ENCODE results near the gene POC1A. TPM values are rescaled to one million over a fixed set of nuclear protein-coding genes. Genes with fewer than 3 reads are reported as not detected.
A peak's percentile ranks its signal among the peaks of the same experiment; 100 is the strongest.

POC1A gene
- total RNA-seq, 1 experiment from 2014 or later = 29.0 TPM

DNA sequence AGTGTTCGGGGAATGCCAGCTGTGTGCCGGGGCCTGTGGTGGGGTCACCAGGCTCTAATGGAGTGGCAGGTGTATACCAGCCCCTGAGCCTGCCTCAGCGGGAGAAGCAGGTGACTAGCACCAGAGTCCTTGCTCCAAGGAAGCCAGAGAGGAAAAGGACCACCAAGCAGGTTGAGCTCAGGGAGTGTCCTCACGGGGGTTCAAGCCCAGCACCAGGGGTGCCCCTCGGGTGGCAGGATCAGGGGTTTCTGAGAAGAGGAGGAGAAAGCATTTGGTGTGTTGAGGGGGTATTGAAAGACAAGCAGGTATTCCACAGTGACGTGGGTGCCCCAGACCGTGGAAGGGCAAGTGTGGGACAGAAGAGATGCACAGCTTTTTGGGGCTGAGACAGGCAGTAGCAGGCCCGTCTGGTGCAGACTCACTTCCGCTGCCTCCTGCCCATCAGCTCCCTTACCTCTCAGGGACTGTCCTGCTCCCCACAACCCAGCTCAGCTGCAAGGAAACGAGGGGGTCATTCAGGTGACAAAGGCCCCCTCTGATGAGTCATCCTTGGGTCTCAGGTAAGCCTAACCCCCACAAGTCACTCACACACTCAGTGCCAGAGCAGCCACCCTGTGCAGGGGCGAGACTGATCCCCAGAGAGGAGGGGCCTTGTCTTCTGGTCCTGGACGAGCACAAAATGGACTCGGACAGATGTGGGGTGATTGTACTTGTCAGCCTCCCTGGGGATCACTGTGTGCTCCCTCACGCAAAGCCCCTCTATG is 21.4 kb upstream of the POC1A start:
- no CpG with 5 or more reads among the region's 14 CpGs for WGBS (ENCODE audit: extremely low coverage, insufficient read length, low lambda C conversion rate)
- H2BK120ac ChIP-seq (ENCODE audit: low read depth, low read length, poor library complexity, severe bottlenecking) = no peak overlapping the region
- no peak overlapping the region for H3K27ac ChIP-seq (ENCODE audit: insufficient read length, low read depth, low read length)
- DNase-seq = no peak
- H3K4me3 Mint-ChIP-seq = no peak overlapping the region
- H3K4me1 Mint-ChIP-seq = peaks cover 23% of the 10 kb centered on the region in 2 experiments
- no peak overlapping the region for H3K9ac ChIP-seq (ENCODE audit: extremely low read depth, insufficient read length, low read length)
- no peaks in the 10 kb centered on the region for H3K9me3 ChIP-seq (ENCODE audit: control insufficient read depth, low read depth, low read length)
- H3K27ac Mint-ChIP-seq = peak overlapping the region in 1 of 3 experiments; percentile 62; a peak in 1 of 7 replicates
- no peaks in the 10 kb centered on the region for H3K36me3 Mint-ChIP-seq (ENCODE audit: insufficient read depth in 1 of 3, low read depth in 3 of 3)
- no peak overlapping the region for H3K4me2 ChIP-seq (ENCODE audit: insufficient read depth, insufficient read length, low read length)
- H3K14ac ChIP-seq (ENCODE audit: insufficient read depth, low read length) = no peak overlapping the region
- H4K8ac ChIP-seq (replicated peaks; ENCODE audit: insufficient read length, low read depth, low read length) = no peak overlapping the region
- H3K79me2 ChIP-seq (ENCODE audit: insufficient read depth, low read length) = no peaks in the 10 kb centered on the region
- H3K27me3 ChIP-seq (ENCODE audit: insufficient read depth, low read length) = no peaks in the 10 kb centered on the region
- no peak overlapping the region for H2BK20ac ChIP-seq (ENCODE audit: low read depth, low read length, poor library complexity, severe bottlenecking)
- no peaks in the 10 kb centered on the region for H3K4me1 ChIP-seq (ENCODE audit: insufficient read depth, low read length)
- H3K9me3 Mint-ChIP-seq = no peaks in the 10 kb centered on the region
- H4K91ac ChIP-seq (ENCODE audit: insufficient read length, low read depth, low read length) = no peak overlapping the region
- H2AK5ac ChIP-seq (ENCODE audit: insufficient read length, low read length) = no peak overlapping the region
- TF ChIP-seq, protein P1, sequence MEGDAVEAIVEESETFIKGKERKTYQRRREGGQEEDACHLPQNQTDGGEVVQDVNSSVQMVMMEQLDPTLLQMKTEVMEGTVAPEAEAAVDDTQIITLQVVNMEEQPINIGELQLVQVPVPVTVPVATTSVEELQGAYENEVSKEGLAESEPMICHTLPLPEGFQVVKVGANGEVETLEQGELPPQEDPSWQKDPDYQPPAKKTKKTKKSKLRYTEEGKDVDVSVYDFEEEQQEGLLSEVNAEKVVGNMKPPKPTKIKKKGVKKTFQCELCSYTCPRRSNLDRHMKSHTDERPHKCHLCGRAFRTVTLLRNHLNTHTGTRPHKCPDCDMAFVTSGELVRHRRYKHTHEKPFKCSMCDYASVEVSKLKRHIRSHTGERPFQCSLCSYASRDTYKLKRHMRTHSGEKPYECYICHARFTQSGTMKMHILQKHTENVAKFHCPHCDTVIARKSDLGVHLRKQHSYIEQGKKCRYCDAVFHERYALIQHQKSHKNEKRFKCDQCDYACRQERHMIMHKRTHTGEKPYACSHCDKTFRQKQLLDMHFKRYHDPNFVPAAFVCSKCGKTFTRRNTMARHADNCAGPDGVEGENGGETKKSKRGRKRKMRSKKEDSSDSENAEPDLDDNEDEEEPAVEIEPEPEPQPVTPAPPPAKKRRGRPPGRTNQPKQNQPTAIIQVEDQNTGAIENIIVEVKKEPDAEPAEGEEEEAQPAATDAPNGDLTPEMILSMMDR (conservative IDR thresholded peaks at IDR 0.05) = no peak
- peaks cover 3% of the 10 kb centered on the region; the same call in 1 of the 2 replicates for H3K27me3 Mint-ChIP-seq (ENCODE audit: low read depth)
- no peak overlapping the region for H2BK5ac ChIP-seq (ENCODE audit: insufficient read length, low read length)
- H3K79me1 ChIP-seq (ENCODE audit: insufficient read depth, low read depth, low read length, poor library complexity, severe bottlenecking) = no peaks in the 10 kb centered on the region
- H4K20me1 ChIP-seq (ENCODE audit: control insufficient read depth, insufficient read depth, insufficient read length) = no peaks in the 10 kb centered on the region
- H3K4ac ChIP-seq (ENCODE audit: low read depth, low read length) = no peak overlapping the region
- H3T11ph ChIP-seq (ENCODE audit: low read length) = no peak overlapping the region
- no peak overlapping the region for H2AFZ ChIP-seq (ENCODE audit: low read length)
- H4K5ac ChIP-seq (ENCODE audit: insufficient read length, low read depth, low read length) = no peak overlapping the region
- no peak overlapping the region for H3K23ac ChIP-seq (ENCODE audit: insufficient read length, low read depth, low read length)
- H2BK15ac ChIP-seq (ENCODE audit: low read depth, low read length) = no peak overlapping the region
- no peak overlapping the region for H3K18ac ChIP-seq (ENCODE audit: insufficient read length, low read depth, low read length)
- no peak overlapping the region for H2BK12ac ChIP-seq (ENCODE audit: insufficient read length, low read depth, low read length)
- no peaks in the 10 kb centered on the region for H3K23me2 ChIP-seq (ENCODE audit: insufficient read length, low read depth, low read length, poor library complexity, severe bottlenecking)
- no peak overlapping the region for H3K56ac ChIP-seq (ENCODE audit: insufficient read length, low read depth, low read length)

Data from H9 (cell line).